ENCODE results near the gene MTAP.

DNA sequence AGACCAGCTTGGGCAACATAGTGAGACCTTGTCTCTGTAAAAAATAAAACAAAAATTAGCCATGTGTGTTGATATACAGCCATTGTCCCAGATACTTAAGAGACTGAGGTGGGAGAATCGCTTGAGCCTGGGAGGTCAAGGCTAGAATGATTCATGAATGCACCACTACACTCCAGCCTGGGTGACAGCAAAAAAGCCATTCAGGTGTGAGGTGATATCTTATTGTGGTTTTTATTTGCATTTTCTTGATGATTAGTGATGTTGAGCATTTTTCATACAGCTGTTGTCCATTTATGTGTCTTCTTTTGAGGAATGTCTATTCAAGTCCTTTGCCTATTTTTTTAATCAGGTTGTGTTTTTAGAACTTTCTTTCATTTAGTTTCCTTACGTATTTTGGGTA is 23.2 kb downstream of the MTAP start:
- TF ChIP-seq, protein P1, sequence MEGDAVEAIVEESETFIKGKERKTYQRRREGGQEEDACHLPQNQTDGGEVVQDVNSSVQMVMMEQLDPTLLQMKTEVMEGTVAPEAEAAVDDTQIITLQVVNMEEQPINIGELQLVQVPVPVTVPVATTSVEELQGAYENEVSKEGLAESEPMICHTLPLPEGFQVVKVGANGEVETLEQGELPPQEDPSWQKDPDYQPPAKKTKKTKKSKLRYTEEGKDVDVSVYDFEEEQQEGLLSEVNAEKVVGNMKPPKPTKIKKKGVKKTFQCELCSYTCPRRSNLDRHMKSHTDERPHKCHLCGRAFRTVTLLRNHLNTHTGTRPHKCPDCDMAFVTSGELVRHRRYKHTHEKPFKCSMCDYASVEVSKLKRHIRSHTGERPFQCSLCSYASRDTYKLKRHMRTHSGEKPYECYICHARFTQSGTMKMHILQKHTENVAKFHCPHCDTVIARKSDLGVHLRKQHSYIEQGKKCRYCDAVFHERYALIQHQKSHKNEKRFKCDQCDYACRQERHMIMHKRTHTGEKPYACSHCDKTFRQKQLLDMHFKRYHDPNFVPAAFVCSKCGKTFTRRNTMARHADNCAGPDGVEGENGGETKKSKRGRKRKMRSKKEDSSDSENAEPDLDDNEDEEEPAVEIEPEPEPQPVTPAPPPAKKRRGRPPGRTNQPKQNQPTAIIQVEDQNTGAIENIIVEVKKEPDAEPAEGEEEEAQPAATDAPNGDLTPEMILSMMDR (conservative IDR thresholded peaks at IDR 0.05; ENCODE audit: low read length) = no peak
- TF ChIP-seq EZH2phosphoT487 (IDR thresholded peaks at IDR 0.05; ENCODE audit: borderline replicate concordance) = no peak
